DMS53 treated with DMSO at 0.1 percent for 48 hours (cell line): ENCODE data around the gene HBZ.
"Not testable (repeated sequence)": the region's sequence is repeated elsewhere in the genome, so short reads cannot be mapped to it uniquely, and the experiment has no call there.

Experiments
- DNase-seq: peaks from one replicate; lab custom pipeline; 2025; ENCODE audit not compliant: unreplicated experiment; lab: John Stamatoyannopoulos, UW

HBZ gene

DNA sequence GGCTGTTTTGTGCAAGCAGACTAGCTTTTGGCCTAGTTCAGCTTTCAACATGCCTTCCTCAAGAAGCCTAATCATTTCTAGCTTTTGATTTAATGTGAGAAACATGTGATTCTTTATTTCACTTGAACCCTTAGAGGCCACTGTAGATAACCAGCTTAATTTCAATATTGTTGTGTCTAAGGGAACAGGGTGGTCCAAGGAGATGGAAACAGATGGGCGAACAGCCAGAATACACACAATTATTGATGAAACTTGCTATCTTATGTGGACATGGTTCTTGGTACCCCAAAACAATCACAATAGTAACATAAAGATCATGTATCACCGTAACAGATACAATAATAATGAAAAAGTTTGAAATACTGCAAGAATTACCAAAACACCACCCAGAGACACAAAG is 18.7 kb upstream of the HBZ start:
- no peak for DNase-seq

DNA sequence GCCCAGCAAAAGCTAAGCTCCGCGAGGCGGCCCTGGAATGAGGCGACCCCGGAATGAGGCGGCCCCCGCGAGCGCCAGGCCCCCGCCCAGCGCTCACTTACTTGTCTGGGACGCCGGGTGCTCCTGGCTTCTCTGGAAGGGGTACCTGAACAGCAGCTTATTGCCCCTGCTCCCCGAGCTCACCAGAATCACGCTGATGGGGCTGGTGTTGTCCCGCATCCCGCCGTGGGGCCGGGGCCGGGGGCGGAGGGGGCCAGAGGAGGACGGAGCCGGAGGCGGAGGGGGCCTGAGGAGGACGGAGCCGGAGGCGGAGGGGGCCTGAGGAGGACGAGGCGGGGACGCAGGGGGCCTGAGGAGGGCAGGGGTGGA is 14.4 kb upstream of the HBZ start:
- no peak for DNase-seq

GRCh38 chr16:140175-140857 is 12.1 kb upstream of the HBZ start:
- no peak for DNase-seq

DNA sequence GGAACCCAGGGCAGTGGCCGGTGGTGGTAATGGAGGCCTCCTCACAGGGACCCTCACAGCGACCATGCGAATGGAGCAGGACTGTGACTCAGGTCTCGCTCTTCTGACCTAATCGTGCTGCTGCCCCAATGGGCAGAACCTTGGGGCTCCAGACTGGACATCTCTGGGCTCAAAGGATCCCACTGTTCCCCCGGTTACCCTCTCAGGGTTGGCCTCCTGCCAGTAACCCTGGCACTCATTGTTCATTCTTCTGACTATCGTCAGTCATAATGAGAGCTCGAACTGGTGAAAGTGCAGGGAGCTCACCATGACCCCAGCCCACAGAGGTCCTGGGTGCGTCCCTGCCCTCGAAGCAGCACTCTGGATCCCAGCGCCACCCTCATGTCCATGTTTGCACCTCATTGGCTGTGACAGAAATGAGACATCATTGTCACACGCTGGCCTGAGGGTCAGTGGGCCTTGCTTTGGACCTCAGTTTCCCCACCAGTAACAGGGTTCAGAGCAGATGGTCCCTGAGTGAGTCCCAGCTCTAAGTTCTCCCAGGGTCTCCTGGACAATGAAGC is 10.0 kb upstream of the HBZ start:
- DNase-seq: no peak

- DNase-seq: no peak
Measured at GRCh38 chr16:143047-143446, 9.4 kb upstream of the HBZ start.

DNA sequence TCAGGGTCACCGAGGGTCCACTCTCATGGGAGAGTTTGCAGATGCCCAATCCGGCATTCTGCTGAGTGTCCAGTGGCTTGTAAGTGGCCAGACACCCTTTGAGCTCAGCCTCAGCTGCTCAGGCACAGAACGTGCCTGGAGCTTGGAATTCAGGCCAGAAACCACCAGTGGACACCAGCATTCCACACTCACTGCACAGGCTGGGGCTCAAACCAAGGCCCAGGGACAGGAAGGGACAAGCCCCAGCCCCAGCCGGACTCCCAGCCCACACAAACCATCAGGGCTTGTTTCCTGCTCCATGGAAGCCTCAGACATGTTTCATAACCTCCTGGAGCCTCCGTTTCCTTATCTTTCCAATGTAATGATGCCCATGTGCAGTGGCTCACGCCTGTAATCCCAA is 9.0 kb upstream of the HBZ start:
- DNase-seq: no peak

GRCh38 chr16:144797-145252 is 7.6 kb upstream of the HBZ start:
- no peak for DNase-seq

DNA sequence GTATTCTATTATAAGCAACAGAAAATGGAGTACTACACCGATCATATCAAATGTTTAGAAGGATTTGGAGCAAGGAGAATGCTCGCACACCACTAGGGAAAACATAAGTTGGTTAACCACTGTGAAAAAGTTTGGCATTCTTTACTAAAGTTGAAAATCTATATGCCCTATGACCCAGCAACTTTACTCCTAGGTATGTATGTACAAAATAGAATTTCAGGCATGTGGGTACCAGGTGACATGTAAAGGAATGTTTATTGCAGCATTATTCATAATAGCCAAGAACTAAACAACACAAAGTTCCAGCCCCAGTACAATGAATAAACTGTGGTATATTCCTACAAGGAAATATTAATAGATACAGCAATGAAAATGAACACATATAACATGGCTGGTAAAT is 5.8 kb upstream of the HBZ start:
- no peak for DNase-seq

GRCh38 chr16:149024-149660 is 3.3 kb upstream of the HBZ start:
- no peak for DNase-seq

GRCh38 chr16:153129-153521 is 681 bp downstream of the HBZ start:
- DNase-seq: not testable (repeated sequence)

DNA sequence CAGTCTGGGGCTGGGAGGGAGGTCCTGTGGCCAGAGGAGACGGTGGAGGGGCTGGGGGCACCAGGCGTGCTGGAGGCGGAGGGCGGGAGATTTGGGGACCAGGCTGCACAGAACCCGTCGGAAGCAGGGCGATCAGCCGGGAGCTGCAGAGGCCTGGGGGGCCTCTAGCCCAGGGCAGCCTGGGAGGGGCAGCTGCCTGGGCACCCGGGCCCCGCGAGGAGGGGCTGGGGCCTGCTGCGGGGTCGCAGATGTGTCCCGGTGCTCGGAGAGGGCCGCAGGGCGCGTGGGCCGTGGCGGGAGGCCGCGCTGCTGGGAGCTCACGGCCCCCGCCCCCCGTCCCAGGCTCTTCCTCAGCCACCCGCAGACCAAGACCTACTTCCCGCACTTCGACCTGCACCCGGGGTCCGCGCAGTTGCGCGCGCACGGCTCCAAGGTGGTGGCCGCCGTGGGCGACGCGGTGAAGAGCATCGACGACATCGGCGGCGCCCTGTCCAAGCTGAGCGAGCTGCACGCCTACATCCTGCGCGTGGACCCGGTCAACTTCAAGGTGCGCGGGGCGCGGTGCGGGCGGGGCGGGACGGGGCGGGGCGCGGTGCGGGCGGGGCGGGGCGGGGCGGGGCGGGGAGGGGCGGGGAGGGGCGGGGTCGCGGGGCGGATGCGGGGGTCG is 1.2 kb downstream of the HBZ start:
- DNase-seq: not testable (repeated sequence)

DNA sequence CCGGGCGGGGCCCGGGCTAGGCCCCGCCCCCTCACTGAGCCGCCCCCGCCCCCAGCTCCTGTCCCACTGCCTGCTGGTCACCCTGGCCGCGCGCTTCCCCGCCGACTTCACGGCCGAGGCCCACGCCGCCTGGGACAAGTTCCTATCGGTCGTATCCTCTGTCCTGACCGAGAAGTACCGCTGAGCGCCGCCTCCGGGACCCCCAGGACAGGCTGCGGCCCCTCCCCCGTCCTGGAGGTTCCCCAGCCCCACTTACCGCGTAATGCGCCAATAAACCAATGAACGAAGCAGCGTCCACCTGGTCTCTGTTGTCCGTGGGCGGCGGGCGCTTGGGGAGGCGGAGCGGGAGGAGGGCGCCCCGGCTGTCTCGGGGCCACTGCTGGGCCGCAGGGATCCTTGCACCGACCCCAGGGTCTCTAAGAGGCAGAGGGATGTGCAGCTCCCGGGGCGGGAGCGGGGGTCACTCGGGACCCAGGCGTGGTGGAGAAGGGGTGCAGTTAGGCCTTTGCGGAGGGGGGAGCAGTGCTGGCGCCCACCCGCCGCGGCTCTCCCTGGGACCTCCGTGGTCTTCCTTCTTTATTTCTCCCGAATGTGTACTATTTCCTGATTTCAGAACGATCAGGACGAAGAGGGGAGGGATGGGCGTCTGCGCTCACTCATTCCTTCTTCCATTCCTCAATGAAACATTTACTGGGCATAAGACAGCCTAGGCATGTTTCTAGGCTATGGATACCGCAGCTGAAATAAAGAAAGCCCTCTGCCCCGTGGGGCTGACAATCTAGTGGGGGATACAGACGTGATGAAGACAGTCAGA is 2.0 kb downstream of the HBZ start:
- no peak for DNase-seq

DNA sequence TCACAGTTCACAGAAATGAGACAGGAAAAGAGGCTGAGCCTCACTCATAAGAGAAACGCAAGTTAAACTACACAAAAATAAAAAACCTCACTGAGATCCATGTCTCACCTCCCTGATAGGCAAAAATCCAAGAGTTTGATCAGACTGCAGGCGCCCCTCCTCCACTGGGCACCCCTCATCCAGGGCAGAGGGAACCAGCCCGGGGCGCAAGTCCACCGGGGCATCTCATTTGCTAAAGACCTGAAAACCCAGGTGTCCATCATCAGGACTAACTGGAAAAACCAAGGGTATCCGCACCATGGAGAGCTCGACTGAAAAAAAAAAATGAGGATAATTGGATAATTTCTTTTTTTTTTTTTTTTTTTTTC is 2.6 kb downstream of the HBZ start:
- DNase-seq: no peak

DNA sequence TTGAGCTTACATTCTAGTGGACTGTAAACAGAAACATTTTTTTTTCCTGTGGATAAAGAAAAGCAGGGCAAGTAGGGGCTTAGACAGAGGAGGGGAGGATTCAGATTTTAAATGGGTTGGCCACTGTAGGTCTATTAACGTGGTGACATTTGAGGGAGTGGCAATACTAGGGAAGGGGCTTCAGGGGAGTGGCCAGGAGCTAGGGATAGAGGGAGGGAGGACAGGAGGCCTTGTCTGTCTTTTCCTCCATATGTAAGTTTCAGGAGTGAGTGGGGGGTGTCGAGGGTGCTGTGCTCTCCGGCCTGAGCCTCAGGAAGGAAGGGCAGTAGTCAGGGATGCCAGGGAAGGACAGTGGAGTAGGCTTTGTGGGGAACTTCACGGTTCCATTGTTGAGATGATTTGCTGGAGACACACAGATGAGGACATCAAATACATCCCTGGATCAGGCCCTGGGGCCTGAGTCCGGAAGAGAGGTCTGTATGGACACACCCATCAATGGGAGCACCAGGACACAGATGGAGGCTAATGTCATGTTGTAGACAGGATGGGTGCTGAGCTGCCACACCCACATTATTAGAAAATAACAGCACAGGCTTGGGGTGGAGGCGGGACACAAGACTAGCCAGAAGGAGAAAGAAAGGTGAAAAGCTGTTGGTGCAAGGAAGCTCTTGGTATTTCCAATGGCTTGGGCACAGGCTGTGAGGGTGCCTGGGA is 6.8 kb downstream of the HBZ start:
- DNase-seq: no peak

DNA sequence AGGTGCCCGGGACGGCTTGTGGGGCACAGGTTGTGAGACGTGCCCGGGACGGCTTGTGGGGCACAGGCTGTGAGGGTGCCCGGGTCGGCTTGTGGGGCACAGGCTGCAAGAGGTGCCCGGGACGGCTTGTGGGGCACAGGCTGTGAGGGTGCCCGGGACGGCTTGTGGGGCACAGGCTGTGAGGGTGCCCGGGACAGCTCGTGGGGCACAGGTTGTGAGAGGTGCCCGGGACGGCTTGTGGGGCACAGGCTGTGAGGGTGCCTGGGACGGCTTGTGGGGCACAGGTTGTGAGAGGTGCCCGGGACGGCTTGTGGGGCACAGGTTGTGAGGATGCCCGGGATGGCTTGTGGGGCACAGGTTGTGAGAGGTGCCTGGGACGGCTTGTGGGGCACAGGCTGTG is 7.8 kb downstream of the HBZ start:
- not testable (repeated sequence) for DNase-seq

GRCh38 chr16:160691-161190 is 8.3 kb downstream of the HBZ start:
- no peak for DNase-seq

- no peak for DNase-seq
Measured at GRCh38 chr16:162271-162991, 10.0 kb downstream of the HBZ start.

DNA sequence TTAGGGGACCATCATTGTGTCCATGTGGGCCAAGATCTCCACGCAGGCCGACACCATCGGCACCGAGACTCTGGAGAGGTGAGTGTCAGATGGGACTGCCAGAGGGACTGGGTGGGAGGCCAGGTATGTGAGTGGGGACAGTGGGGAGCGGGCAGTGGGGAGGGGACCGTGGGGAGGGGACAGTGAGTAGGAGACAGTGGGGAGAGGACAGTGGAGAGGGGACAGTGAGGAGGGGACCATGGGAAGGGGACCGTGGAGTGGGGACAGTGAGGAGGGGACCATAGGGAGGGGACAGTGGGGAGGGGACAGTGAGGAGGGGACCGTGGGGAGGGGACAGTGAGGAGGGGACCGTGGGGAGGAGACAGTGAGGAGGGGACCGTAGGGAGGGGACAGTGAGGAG is 10.7 kb downstream of the HBZ start:
- not testable (repeated sequence) for DNase-seq

DNA sequence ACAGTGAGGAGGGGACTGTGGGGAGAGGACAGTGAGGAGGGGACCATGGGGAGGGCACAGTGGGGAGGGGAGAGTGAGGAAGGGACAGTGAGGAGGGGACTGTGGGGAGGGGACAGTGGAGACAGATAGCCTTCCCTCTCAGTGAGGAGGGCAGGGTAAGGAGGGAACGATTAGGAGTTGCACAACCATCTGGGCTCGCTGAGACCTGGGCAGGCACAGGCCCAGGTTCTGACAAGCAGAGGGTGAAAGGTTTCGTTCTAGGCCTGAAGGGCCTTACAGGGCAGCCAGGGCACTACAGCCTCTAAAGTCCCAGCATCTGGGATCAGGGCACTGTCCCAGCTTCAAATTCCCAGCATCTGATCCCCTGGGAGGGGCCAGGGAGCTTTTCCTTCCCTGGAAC is 11.3 kb downstream of the HBZ start:
- not testable (repeated sequence) for DNase-seq
